Bronchial epithelial cell (primary cell): Measurements from ENCODE around the gene ANKS1B. TPM values are rescaled to one million over a fixed set of nuclear protein-coding genes. Genes with fewer than 3 reads are reported as not detected.

Experiments
- DNase-seq: peaks from one replicate; pipeline ENCODE4 v3.0.0-alpha.2; 2010; ENCODE audit warnings: low read depth
- FAIRE-seq: peaks from 2 replicates; lab custom pipeline; 2011; peaks lifted over from hg19 to GRCh38; lab: Jason Lieb, UNC
- H3K27me3 ChIP-seq: 2 replicates; pipeline ENCODE4 v1.5.1; 2011; ENCODE audit warnings: low read length; ENCODE audit not compliant: control insufficient read depth, insufficient read depth
- H3K36me3 ChIP-seq: 2 replicates; pipeline ENCODE4 v1.5.1; 2011; ENCODE audit warnings: low read length; ENCODE audit not compliant: control insufficient read depth, insufficient read depth
- H3K4me3 ChIP-seq: 2 replicates; pipeline ENCODE4 v1.5.1; 2011; ENCODE audit warnings: mild to moderate bottlenecking, low read depth, low read length, control low read depth
- total RNA-seq: library from RNA; depleted of rRNA; stranded (reverse); fragments of >200 nt; gene quantifications from 2 replicates; pipeline ENCODE4 v1.2.1, GENCODE V29; 2014
- TF ChIP-seq, protein P1 (sequence below): IDR thresholded peaks from 2 replicates; pipeline ENCODE4 v1.5.1; 2011; ENCODE audit warnings: mild to moderate bottlenecking, moderate library complexity, low read length, control low read depth, inconsistent platforms; ENCODE audit not compliant: insufficient read depth, severe bottlenecking

ANKS1B gene
- total RNA-seq, 1 donor from 2014 or later: 0.26 TPM

DNA sequence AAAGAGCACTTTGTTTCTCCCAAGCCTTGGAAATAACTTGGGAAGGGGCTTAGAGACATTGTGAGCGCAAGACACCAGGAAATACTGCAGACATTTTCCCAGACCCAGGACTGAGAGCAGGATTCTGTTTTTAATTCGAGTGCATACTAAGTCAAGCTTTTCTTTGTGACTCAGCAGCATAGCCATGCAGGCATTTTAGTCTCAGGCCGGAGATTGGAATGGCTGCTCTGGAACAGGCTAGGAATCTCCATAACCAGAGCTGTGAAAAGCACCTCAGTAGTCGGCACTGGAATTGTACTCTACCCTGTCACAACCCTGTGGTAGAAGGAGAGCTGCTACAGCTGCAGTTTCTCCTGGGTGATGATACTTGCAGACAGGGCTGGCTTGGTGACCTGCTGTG is 366.1 kb downstream of the ANKS1B start:
- no peak for DNase-seq
- Histone ChIP-seq H3K36me3 (no peaks in the 10 kb centered on the region), H3K4me3 (no peak overlapping the region), H3K27me3 (no peaks in the 10 kb centered on the region)
- no peak for FAIRE-seq
- TF ChIP-seq, protein P1, sequence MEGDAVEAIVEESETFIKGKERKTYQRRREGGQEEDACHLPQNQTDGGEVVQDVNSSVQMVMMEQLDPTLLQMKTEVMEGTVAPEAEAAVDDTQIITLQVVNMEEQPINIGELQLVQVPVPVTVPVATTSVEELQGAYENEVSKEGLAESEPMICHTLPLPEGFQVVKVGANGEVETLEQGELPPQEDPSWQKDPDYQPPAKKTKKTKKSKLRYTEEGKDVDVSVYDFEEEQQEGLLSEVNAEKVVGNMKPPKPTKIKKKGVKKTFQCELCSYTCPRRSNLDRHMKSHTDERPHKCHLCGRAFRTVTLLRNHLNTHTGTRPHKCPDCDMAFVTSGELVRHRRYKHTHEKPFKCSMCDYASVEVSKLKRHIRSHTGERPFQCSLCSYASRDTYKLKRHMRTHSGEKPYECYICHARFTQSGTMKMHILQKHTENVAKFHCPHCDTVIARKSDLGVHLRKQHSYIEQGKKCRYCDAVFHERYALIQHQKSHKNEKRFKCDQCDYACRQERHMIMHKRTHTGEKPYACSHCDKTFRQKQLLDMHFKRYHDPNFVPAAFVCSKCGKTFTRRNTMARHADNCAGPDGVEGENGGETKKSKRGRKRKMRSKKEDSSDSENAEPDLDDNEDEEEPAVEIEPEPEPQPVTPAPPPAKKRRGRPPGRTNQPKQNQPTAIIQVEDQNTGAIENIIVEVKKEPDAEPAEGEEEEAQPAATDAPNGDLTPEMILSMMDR: no peak

DNA sequence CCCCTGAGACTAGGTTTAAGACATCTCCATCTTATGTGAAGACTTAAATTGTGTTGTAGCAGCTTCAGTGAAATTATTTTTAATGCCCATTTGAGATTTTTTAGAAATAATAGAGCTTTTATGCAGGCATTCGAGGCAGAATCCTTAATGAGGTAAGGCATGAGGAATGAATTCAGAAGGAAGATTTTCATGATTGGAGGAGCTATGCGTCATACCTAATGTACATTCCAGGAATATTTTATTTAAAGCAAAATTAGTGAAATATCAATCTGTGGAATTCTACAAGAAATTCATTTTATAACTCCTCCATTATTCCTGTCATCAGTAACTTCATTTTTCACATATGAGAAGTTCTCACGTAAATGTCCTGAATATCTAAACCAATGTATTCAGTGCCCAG is 373.1 kb downstream of the ANKS1B start:
- Histone ChIP-seq H3K4me3 (no peak overlapping the region), H3K27me3 (no peaks in the 10 kb centered on the region), H3K36me3 (no peaks in the 10 kb centered on the region)
- DNase-seq: no peak
- TF ChIP-seq, protein P1: no peak
- FAIRE-seq: no peak

DNA sequence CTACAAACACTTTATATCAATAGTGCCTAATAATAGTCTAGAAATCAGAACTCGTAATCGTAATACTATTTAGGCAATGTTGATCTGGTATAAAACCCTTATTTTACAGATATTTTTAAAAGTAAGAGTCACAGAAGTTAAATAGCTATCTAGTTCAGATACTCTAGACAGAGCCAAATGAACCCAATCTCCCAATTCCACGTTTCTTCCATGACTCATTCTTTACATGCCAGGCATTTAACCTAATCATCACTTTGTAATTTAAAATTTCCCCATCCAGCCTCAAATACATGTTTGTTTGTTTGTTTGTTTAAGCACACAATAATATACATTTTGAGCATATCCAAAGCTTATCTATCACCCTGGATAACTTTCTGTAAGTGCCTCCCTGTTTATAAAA is 373.6 kb downstream of the ANKS1B start:
- Histone ChIP-seq H3K27me3 (no peaks in the 10 kb centered on the region), H3K36me3 (no peaks in the 10 kb centered on the region), H3K4me3 (no peak overlapping the region)
- TF ChIP-seq, protein P1: no peak
- DNase-seq (peak; percentile 16), FAIRE-seq (no peak)

DNA sequence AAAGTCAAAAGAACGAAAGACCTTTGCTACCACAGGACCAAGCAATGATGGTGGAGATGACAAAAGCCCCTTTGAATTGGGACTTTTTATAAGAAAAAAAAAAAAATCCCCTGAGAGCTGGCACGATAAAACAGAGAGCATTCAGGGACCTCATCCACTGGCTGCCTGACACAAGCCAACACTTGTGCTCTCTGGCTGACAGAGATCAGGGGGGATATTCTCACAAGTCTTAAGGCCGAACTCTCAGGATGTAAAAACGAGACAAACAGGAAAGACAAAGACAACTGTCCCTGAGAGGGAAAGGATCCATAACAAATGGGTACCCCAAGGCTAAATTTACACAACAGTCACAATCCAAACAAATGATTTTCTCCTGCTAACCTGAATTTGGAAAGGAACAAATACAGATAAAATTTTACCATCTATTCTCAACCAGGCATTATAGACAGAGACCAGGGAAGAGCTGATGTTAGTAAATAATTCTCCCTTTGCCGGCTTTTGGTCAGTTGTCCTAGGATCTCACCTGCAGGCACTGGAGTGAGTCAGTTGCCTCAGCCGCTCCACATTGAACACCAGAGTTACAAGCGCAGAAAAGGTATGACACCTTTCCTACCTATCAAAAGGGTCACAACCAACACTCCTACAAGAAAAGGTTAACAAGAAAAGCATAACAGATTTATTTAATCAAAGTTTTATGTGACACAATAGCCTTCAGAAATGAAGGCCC is 375.1 kb downstream of the ANKS1B start:
- H3K36me3 ChIP-seq: no peaks in the 10 kb centered on the region
- H3K4me3 ChIP-seq: no peak overlapping the region
- TF ChIP-seq, protein P1: no peak
- FAIRE-seq (no peak), DNase-seq (no peak)
- H3K27me3 ChIP-seq: no peaks in the 10 kb centered on the region

DNA sequence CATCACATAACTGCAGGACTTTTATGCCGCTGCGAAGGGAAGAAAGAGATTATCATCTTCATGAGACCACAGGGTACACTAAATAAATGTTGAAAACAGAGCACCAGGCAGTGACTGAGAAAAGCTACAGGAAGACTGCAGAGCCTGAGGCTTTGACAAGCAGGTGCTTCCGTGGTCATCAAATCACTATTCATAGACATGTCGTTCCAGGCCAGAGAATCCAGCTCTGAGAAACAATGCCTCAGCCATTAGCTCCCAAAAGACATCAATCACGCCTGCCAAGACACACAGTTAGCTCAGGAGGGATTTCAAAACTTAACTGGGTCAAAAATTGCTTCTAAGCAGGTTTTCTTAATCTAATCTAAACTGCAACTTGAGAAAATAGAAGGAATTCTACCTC is 384.3 kb downstream of the ANKS1B start:
- Histone ChIP-seq H3K36me3 (no peaks in the 10 kb centered on the region), H3K27me3 (no peaks in the 10 kb centered on the region), H3K4me3 (no peak overlapping the region)
- TF ChIP-seq, protein P1: no peak
- FAIRE-seq (no peak), DNase-seq (no peak)

DNA sequence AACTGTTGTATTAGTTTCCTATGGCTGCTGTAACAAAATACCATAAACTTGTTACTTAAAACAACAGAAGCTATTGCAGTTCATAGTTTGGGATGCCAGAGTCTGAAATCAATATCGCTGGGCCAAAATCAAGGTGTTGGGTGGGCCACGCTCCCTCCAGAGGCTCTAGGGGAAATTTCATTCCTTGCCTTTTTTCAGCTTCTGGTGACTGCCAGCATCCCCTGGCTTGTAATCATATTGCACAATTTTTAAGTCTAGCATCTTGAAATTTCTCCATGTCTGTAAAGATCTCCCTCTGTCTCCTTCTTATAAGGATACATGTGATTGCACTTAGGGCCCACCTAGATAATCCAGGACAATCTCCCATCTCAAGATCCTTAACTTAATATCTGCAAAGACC is 386.0 kb downstream of the ANKS1B start:
- Histone ChIP-seq H3K4me3 (no peak overlapping the region), H3K36me3 (no peaks in the 10 kb centered on the region), H3K27me3 (no peaks in the 10 kb centered on the region)
- TF ChIP-seq, protein P1: no peak
- FAIRE-seq (no peak), DNase-seq (no peak)
